K562 (cell line): ENCODE data around the gene PVALEF. TPM values are rescaled to one million over a fixed set of nuclear protein-coding genes. Genes with fewer than 3 reads are reported as not detected.
A peak's percentile ranks its signal among the peaks of the same experiment; 100 is the strongest.

ENCODE experiments used
- ATAC-seq: fragments of 200-7000 bp; cut with Tn5 transposase; 3 replicates; pipeline ENCODE4 v1.9.1; 2020; ENCODE audit warnings: moderate library complexity
- BruUV-seq: library from RNA; stranded (reverse); fragments of 400-500 nt; replicated peaks from 2 replicates; lab custom pipeline; 2021; lab: Mats Ljungman, UMichigan
- CTCF ChIA-PET: fragments of 300-600 bp; formaldehyde crosslinking; extraction: SDS; loops from one replicate; lab custom pipeline; 2021; ENCODE audit warnings: low intra/inter-chr PET ratio; lab: Yijun Ruan, JAX
- POLR2A ChIA-PET: fragments of 300-600, 350-650 bp; sonication (Branson Sonifier 250); formaldehyde crosslinking; extraction: SDS; loops from one replicate; lab custom pipeline; 2021; ENCODE audit warnings: antibody characterized with exemption, inconsistent platforms; lab: Yijun Ruan, JAX
- DNase-seq, 4 experiments: peaks; one replicate each; pipeline versions ENCODE4 v3.0.0 to v3.0.0-alpha.2; 2011 to 2018; ENCODE audit warnings: low spot score in 3 of 4, mixed read lengths in 3 of 4; ENCODE audit errors: extremely low read depth in 1 of 4
- FAIRE-seq: peaks from 2 replicates; lab custom pipeline; 2011; peaks lifted over from hg19 to GRCh38; lab: Jason Lieb, UNC
- H2AFZ ChIP-seq: 2 replicates; pipeline ENCODE4 v1.6.0; 2011; ENCODE audit warnings: low read depth, low read length, control low read depth, inconsistent platforms
- H3K27ac ChIP-seq: fragments of 200-600 bp; 3 replicates; pipeline ENCODE4 v1.8.0; 2011; ENCODE audit warnings: low read depth, mild to moderate bottlenecking, control low read depth, inconsistent platforms, low read length, moderate library complexity, mixed read lengths; ENCODE audit errors: extremely low read depth
- H3K27me3 ChIP-seq, 2 experiments: fragments of 300-600 bp in 1 of 2; 2 replicates in 1 of 2; 3 replicates in 1 of 2; pipeline versions ENCODE4 v1.6.0 to v1.8.0; 2011; ENCODE audit warnings: inconsistent platforms in 2 of 2, low read length in 2 of 2, mild to moderate bottlenecking in 1 of 2, mixed read lengths in 1 of 2, moderate library complexity in 1 of 2; ENCODE audit not compliant: control insufficient read depth in 2 of 2, insufficient read depth in 2 of 2
- H3K36me3 ChIP-seq: fragments of 300-600 bp; 3 replicates; pipeline ENCODE4 v1.8.0; 2011; ENCODE audit warnings: mild to moderate bottlenecking, low read length, inconsistent platforms; ENCODE audit not compliant: control insufficient read depth, insufficient read depth
- H3K4me1 ChIP-seq, 2 experiments: fragments of 200-600 bp in 1 of 2; replicated peaks in 1 of 2; 2 replicates in 1 of 2; 3 replicates in 1 of 2; pipeline versions ENCODE4 v1.5.1 to v1.8.0; 2011; ENCODE audit warnings: inconsistent platforms in 2 of 2, low read length in 2 of 2, mild to moderate bottlenecking in 1 of 2, mixed read lengths in 1 of 2, moderate library complexity in 1 of 2; ENCODE audit not compliant: control insufficient read depth in 2 of 2, insufficient read depth in 2 of 2
- H3K4me2 ChIP-seq: 2 replicates; pipeline ENCODE4 v1.6.1; 2011; ENCODE audit warnings: low read length, control low read depth, inconsistent platforms, mixed read lengths; ENCODE audit not compliant: insufficient read depth
- H3K4me3 ChIP-seq: fragments of 200-600 bp; sonication (generic), shearing (Covaris generic); 2 replicates; pipeline ENCODE4 v1.5.1; 2016; ENCODE audit warnings: control low read depth, inconsistent platforms
- H3K79me2 ChIP-seq: fragments of 200-600 bp; 3 replicates; pipeline ENCODE4 v1.8.0; 2011; ENCODE audit warnings: low read length, inconsistent platforms; ENCODE audit not compliant: control insufficient read depth, insufficient read depth
- H3K9ac ChIP-seq, 2 experiments: 2 replicates each; pipeline versions ENCODE4 v1.6.0 to v1.6.1; 2011; ENCODE audit warnings: low read depth in 2 of 2, low read length in 2 of 2, control low read depth in 1 of 2, inconsistent platforms in 1 of 2, mild to moderate bottlenecking in 1 of 2, mixed read lengths in 1 of 2; ENCODE audit not compliant: insufficient read depth in 1 of 2
- H3K9me1 ChIP-seq: one replicate; pipeline ENCODE4 v1.6.0; 2011; ENCODE audit warnings: inconsistent platforms, mild to moderate bottlenecking, low read length, moderate library complexity; ENCODE audit not compliant: control insufficient read depth, insufficient read depth
- H3K9me3 ChIP-seq: replicated peaks from 2 replicates; pipeline ENCODE4 v1.5.1; 2011; ENCODE audit warnings: low read depth, low read length, inconsistent platforms; ENCODE audit not compliant: control insufficient read depth, insufficient read depth
- H4K20me1 ChIP-seq: replicated peaks from 2 replicates; pipeline ENCODE4 v1.6.1; 2011; ENCODE audit warnings: low read length, inconsistent platforms, mixed read lengths; ENCODE audit not compliant: control insufficient read depth, insufficient read depth
- EGR1 ChIP-seq: fragments of 450-650 bp; conservative IDR thresholded peaks from 2 replicates; pipeline ENCODE4 v1.6.1; 2017; ENCODE audit warnings: mild to moderate bottlenecking
- NFIC ChIP-seq: fragments of 450-650 bp; IDR thresholded peaks from 2 replicates; pipeline ENCODE4 v1.6.1; 2017; ENCODE audit warnings: mild to moderate bottlenecking, inconsistent platforms
- RBM39 ChIP-seq: fragments of 200-400 bp; formaldehyde crosslinking; optimal IDR thresholded peaks from 2 replicates; pipeline ENCODE3; 2018; ENCODE audit warnings: low read depth, low read length
- RFX1 ChIP-seq: fragments of 450-650 bp; IDR thresholded peaks from 2 replicates; pipeline ENCODE4 v1.6.1; 2016; ENCODE audit warnings: mild to moderate bottlenecking, moderate library complexity
- WGBS: fragments of 100-300 bp; shearing (Covaris generic); methylation state at CpG from one replicate; pipeline ENCODE4 v1.1.6; 2016; ENCODE audit warnings: low coverage, mixed read lengths; ENCODE audit not compliant: insufficient coverage; ENCODE audit errors: missing lambda C conversion rate; 5-methylcytosine and 5-hydroxymethylcytosine counted together
- in situ Hi-C: fragments of 300-500 bp; cut with MboI; formaldehyde crosslinking; loops from 4 replicates; pipeline ENCODE4 v1.15.0; 2018; ENCODE audit warnings: inconsistent platforms, mixed read lengths
- intact Hi-C: fragments of 100-400 bp; cut with micrococcal nuclease; formaldehyde crosslinking; loops from 2 replicates; pipeline ENCODE4 v1.14.2; 2022
- polyA plus RNA-seq, 8 experiments: library from polyadenylated mRNA; depleted of rRNA in 4 of 8; stranded (reverse) in 5 of 8; unstranded in 3 of 8; fragments of >200 nt; fragmentation: Nextera tagmentation in 2 of 8; fragmentation: Illumina TruSeq in 1 of 8; extraction: Ambion mirVana in 2 of 8; extraction: Trizol in 1 of 8; gene quantifications; 2 replicates each; pipeline versions ENCODE4 v1.2.1 to v1.2.3, GENCODE V29; 2011 to 2014; ENCODE audit warnings: inconsistent platforms in 1 of 8, missing spikeins in 1 of 8
- total RNA-seq, 7 experiments: library from RNA; depleted of rRNA in 6 of 7; stranded (reverse); fragments of >200 nt in 6 of 7; fragmentation: Illumina TruSeq in 2 of 7; extraction: Trizol in 2 of 7; gene quantifications; 2 replicates each; pipeline versions ENCODE4 v1.2.1 to v1.2.3, GENCODE V29; 2011 to 2021; ENCODE audit warnings: low replicate concordance in 1 of 7

The PVALEF gene
- total and polyA plus RNA-seq, 9 of the 15 experiments (the other 6 are each of a cell fraction or from before 2014, with no cell fraction given) = not detected

DNA sequence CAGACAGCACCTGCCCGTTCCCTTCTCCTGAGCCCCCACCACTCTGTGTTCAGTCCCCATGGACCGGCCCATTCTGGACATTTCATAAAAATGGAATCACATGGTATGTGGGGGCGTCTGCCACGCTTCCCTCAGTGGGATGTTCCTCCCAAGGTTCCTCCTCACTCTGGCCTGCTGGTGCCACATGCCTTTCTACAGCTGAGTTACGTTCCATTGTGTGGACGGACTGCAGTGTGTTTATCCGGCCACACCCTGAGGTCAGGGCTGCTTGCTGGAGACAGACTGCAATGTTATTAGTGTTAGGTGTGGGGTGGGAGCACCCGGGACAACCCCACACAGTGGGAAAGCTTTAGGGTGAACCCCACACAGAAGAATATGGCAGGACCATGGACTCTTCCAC, 6.6 kb downstream of the PVALEF start:
- Histone ChIP-seq H3K4me2 (no peak overlapping the region), H3K4me1 (peaks cover 0 to 12% of the 10 kb centered on the region in 2 experiments; a peak in 2 of 5 replicates), H3K27me3 (peaks cover 5 to 44% of the 10 kb centered on the region in 2 experiments; a peak in 4 of 5 replicates), H3K9me1 (no peaks in the 10 kb centered on the region), H3K27ac (no peak overlapping the region), H4K20me1 (0 out of 2 replicates have a peak, but pooled peaks cover 5% of the 10 kb centered on the region), H3K9ac (no peak overlapping the region), H3K4me3 (no peak overlapping the region), H2AFZ (no peak overlapping the region), H3K9me3 (no peaks in the 10 kb centered on the region; the same call in none of the 2 replicates), H3K79me2 (no peaks in the 10 kb centered on the region), H3K36me3 (no peaks in the 10 kb centered on the region)
- ATAC-seq = peak; percentile 36; the same call in 1 of the 3 replicates
- no peak for DNase-seq
- intact Hi-C loops = no loop called here
- TF ChIP-seq EGR1 (0 out of 2 replicates have a peak, but pooled peaks have one; percentile 14), RBM39 (no peak)
- in situ Hi-C loops = no loop called here
- ChIA-PET CTCF (no interaction called here), POLR2A (interaction anchor here (0.6 to 0.8 kb wide), 2 partner anchors 10 to 28 kb away, joined by 3 to 5 read pairs; no protein-coding TSS in a partner anchor)
- FAIRE-seq = no peak
- 15% methylated on average over 8 of the region's 8 CpGs for WGBS
- BruUV-seq = no TSS peak

DNA sequence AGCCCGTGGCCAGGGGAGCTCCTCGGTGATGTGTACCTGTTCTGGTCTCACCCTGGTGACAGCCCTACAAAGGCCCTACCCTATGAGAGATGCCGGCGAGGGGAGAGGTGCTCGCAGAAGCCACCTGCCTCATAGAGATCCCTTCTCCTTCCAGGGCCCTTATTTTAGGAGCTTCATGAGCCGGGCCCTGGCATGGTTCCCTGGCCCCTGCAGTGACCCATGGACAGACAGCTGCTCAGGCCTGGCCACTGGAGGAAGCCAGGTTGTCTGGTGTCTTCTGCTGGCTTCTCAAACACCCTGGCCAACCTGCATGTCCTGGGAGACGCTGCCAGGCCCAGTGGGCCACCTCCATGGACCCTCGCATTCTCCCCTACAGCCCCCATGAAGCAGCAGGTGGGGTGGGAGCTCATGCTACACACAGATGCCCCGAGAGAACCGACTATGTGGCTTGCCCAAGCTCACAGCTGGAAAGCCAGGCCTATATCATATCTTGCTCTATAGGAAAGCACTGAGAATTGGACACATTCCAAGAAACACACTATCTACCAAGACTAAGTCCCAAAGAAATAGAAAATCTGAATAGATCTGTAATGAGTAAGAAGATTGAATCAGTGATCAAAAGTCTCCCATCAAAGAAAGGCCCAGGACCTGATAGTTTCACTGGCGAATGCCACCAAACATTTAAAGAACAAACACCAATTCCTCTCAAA, 7.9 kb downstream of the PVALEF start:
- BruUV-seq = no TSS peak
- Histone ChIP-seq H3K27ac (no peak overlapping the region), H3K9me1 (no peaks in the 10 kb centered on the region), H3K4me3 (no peak overlapping the region), H3K4me1 (peaks cover 0 to 9% of the 10 kb centered on the region in 2 experiments; a peak in 3 of 5 replicates), H4K20me1 (no peaks in the 10 kb centered on the region), H3K9ac (peak overlapping the region in 1 of 2 experiments; percentile 68; a peak in 1 of 4 replicates), H3K79me2 (no peaks in the 10 kb centered on the region), H3K27me3 (peaks cover 5 to 42% of the 10 kb centered on the region in 2 experiments; a peak in 4 of 5 replicates), H3K36me3 (no peaks in the 10 kb centered on the region), H3K4me2 (no peak overlapping the region), H3K9me3 (no peaks in the 10 kb centered on the region; the same call in none of the 2 replicates), H2AFZ (no peak overlapping the region)
- WGBS = 26% methylated on average over 10 of the region's 11 CpGs
- DNase-seq = no peak
- peak; percentile 44 for TF ChIP-seq NFIC
- no peak for TF ChIP-seq RFX1
- no peak for ATAC-seq
- in situ Hi-C loops = no loop called here
- intact Hi-C loops = no loop called here
- POLR2A ChIA-PET = no interaction called here
- CTCF ChIA-PET = no interaction called here
- FAIRE-seq = no peak
